Upper lobe of left lung (tissue), 6 donors: ENCODE data around the gene YIPF1. TPM values are rescaled to one million over a fixed set of nuclear protein-coding genes. Genes with fewer than 3 reads are reported as not detected.

ENCODE experiments used
- ATAC-seq, 2 donors: fragments of 200-7000 bp; cut with Tn5 transposase; one replicate each; pipeline ENCODE4 v1.9.1; 2022; ENCODE audit warnings: mild to moderate bottlenecking in 2 of 2, moderate library complexity in 2 of 2; ENCODE audit not compliant: low FRiP score in 2 of 2
- DNase-seq, 2 donors: peaks; one replicate each; pipeline ENCODE4 v3.0.0-alpha.2; 2019 to 2020
- H3K27ac ChIP-seq, 4 donors: fragments of 200-600 bp; sonication (generic); one replicate each; pipeline ENCODE4 v1.5.1; 2016 to 2019
- H3K27me3 ChIP-seq, 4 donors: fragments of 200-600 bp; sonication (generic); one replicate each; pipeline ENCODE4 v1.5.1; 2017 to 2019
- H3K36me3 ChIP-seq, 4 donors: fragments of 200-600 bp; sonication (generic); one replicate each; pipeline ENCODE4 v1.5.1; 2016 to 2019
- H3K4me1 ChIP-seq, 4 donors: fragments of 200-600 bp; sonication (generic); one replicate each; pipeline ENCODE4 v1.5.1; 2018 to 2019
- H3K4me3 ChIP-seq, 4 donors: fragments of 200-600 bp; sonication (generic); one replicate each; pipeline ENCODE4 v1.5.1; 2017 to 2019; ENCODE audit warnings: mild to moderate bottlenecking in 2 of 4, moderate library complexity in 1 of 4
- H3K9me3 ChIP-seq, 4 donors: fragments of 200-600 bp; sonication (generic); one replicate each; pipeline ENCODE4 v1.5.1; 2018 to 2019
- EP300 ChIP-seq, 4 donors: sonication (generic); formaldehyde crosslinking; IDR thresholded peaks; one replicate each; pipeline ENCODE4 v1.5.1; 2017; ENCODE audit warnings: antibody characterized with exemption in 4 of 4, control low read depth in 2 of 4
- POLR2A ChIP-seq, 4 donors: fragments of 450-650 bp; IDR thresholded peaks; one replicate each; pipeline ENCODE4 v1.5.1; 2016 to 2017; ENCODE audit warnings: antibody characterized with exemption in 4 of 4, mild to moderate bottlenecking in 2 of 4
- POLR2AphosphoS5 ChIP-seq, 2 donors: sonication (generic); formaldehyde crosslinking; IDR thresholded peaks; one replicate each; pipeline ENCODE4 v1.5.1; 2017; ENCODE audit warnings: antibody characterized with exemption in 2 of 2
- WGBS, 2 donors: methylation state at CpG; one replicate each; pipeline ENCODE4 v1.1.5; 2017 to 2018; 5-methylcytosine and 5-hydroxymethylcytosine counted together
- total RNA-seq, 6 donors: library from RNA; depleted of rRNA in 4 of 6; stranded (reverse); fragments of >200 nt in 4 of 6; gene quantifications; one replicate each; pipeline versions ENCODE4 v1.1.0 to v1.2.1, GENCODE V29; 2016 to 2021
- TF ChIP-seq, protein P1 (sequence below), 6 experiments: fragments of 450-650 bp in 4 of 6; fragments of 200-600 bp in 2 of 6; sonication (generic) in 2 of 6; IDR thresholded peaks; one replicate each; pipeline ENCODE4 v1.5.1; 2016 to 2019; ENCODE audit warnings: antibody characterized with exemption in 6 of 6
- donor health status: DM: no; HTN: no; CAD: no; lungs with moderate emphysema.
- donor health status: DM: no; HTN: yes; CAD: no; lungs with severe emphysema.

The YIPF1 gene
- total RNA-seq, result 10 to 100 TPM; 14.8 to 52.4 (median 22.0) TPM

DNA sequence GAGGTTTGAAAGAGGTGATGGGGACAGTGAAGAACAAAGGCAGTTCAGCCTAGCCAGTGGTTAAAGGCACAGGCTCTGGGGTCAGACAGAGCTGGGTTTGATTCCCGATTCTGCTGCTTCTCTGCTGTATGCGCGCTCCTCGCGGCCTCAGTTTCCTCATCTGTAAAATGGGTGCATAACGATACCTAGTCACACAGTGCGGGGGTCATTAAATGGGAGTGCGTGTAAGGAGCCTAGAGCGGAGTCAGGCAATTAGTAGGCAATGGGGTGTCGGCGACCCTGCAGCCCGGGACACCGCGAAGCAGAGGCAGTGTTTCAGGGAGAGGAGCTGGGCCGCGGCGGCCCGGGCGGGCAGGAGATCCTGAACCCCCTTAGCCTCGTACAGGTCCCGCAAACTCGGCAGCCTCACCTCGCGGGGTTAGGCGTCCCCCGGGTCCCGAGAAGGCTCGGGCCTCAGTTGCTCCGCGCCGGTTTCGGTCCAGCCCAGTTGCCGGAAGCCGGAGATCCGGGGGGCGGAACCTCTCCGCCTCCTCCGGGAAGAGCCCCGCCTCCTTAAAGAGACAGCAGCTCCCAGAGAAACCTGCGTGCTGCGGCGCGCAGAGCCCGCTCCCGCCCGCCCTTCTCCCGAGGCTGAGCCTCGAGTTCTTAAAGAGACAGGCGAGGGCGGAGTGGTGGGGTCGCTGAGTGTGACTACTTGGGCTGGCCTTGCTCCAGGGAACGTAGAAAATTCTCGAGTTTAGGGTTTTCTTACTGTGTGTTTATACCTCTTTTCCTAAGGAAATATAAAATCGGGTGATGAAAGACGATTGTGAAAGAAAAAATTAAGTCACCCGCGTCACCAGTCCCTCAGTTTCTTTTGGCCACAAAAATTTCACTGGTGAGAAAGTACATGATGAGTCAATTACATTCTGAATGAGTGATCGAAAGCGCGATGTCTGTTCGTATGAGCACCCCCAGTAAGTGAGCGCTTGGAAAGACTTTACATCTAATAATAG is at the start of gene YIPF1:
Gene YIPF1 (minus strand): TSS at position 494 of the 995 bp plus-strand sequence. CDS start 860 bp downstream, outside the sequence.
- TF ChIP-seq EP300 (IDR thresholded peaks at IDR 0.05) (peak in 1 of 4 donors; percentile 63), POLR2A (IDR thresholded peaks at IDR 0.05) (peak in 2 of 4 donors; percentile 31 to 73), POLR2AphosphoS5 (IDR thresholded peaks at IDR 0.05) (peak; percentile 72 to 74)
- TF ChIP-seq, protein P1, sequence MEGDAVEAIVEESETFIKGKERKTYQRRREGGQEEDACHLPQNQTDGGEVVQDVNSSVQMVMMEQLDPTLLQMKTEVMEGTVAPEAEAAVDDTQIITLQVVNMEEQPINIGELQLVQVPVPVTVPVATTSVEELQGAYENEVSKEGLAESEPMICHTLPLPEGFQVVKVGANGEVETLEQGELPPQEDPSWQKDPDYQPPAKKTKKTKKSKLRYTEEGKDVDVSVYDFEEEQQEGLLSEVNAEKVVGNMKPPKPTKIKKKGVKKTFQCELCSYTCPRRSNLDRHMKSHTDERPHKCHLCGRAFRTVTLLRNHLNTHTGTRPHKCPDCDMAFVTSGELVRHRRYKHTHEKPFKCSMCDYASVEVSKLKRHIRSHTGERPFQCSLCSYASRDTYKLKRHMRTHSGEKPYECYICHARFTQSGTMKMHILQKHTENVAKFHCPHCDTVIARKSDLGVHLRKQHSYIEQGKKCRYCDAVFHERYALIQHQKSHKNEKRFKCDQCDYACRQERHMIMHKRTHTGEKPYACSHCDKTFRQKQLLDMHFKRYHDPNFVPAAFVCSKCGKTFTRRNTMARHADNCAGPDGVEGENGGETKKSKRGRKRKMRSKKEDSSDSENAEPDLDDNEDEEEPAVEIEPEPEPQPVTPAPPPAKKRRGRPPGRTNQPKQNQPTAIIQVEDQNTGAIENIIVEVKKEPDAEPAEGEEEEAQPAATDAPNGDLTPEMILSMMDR (IDR thresholded peaks at IDR 0.05), result no peak

DNA sequence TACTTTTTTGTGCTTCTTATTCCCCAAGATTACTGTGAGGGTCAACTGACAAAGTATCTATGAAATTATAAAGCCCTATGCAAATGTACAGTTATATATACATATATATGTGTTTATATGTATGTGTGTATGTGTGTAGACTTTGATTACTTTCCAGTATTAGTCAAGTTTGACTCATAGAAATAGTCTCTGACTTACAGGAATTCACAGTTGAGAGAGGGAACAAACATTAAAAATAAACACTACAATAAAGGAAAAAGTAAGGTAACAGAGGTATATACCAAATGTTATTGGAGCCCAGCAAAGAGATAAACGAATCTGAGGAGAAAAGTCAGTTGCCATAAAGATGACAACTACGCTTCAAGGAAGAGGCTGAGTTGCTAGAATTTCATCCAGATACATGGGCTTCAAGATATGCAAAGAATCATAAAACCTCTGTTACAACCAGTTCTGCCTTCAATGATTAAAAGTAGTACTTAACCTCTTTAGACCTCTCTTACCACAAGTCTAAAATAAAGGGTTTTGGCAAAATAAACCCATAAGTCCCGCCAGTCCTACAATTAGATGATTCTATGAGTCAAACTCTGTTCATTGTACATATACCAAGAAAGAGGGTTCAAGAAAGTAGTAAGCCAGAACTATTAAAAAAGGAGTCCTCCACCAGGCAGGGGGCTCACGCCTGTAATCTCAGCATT is 48.7 kb upstream of the YIPF1 start:
- TF ChIP-seq EP300 (IDR thresholded peaks at IDR 0.05) (no peak), POLR2AphosphoS5 (IDR thresholded peaks at IDR 0.05) (no peak), POLR2A (IDR thresholded peaks at IDR 0.05) (no peak)
- TF ChIP-seq, protein P1 (IDR thresholded peaks at IDR 0.05), result no peak
- WGBS, 2 donors, result 89 to 90% methylated on average over 4 of the region's 4 CpGs
- no peak overlapping the region for H3K27ac ChIP-seq
- H3K4me1 ChIP-seq, result peaks cover 0 to 11% (median 2%) of the 10 kb centered on the region in 4 donors
- no peak for DNase-seq
- H3K4me3 ChIP-seq, result no peak overlapping the region
- H3K27me3 ChIP-seq, result no peaks in the 10 kb centered on the region
- ATAC-seq, result no peak
- H3K9me3 ChIP-seq, result peaks cover 0 to 6% (median 3%) of the 10 kb centered on the region in 4 donors
- peaks cover 0 to 7% (median 3%) of the 10 kb centered on the region in 4 donors for H3K36me3 ChIP-seq

More for the DNA sequence above, at the start of gene YIPF1:
- peaks cover 0 to 28% (median 10%) of the 10 kb centered on the region in 4 donors for H3K36me3 ChIP-seq
- H3K4me3 ChIP-seq, result peak within 1 kb of the TSS; percentile 83 to 99 (median 88)
- H3K9me3 ChIP-seq, result no peaks in the 10 kb centered on the region
- DNase-seq (peak; percentile 95 to 96), ATAC-seq (peak; percentile 97 to 99)
- WGBS, 2 donors, result 3 to 4% methylated on average over 30 to 52 of the region's 62 CpGs
- H3K27me3 ChIP-seq, result no peaks in the 10 kb centered on the region
- H3K27ac ChIP-seq, result peak within 1 kb of the TSS; percentile 81 to 92 (median 90)
- H3K4me1 ChIP-seq, result peaks cover 11 to 25% (median 16%) of the 10 kb centered on the region in 4 donors

DNA sequence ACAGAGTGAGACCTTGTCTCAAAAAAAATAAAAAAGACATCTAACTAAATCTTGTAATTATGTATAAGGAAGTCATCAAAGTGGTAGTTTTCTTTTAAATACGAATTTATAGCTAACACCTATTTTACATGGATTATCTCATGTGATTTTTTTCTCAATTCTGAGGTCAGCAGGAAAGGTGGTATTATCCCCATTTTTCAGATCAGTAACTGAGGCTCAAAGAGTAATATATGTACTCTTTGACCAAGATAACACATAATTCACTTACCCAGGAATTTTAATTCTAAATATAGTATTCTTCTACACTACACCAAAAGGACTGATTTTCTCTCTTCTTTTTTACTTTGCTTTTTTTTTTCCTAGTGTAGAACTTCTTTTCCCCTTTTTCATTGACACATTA is 46.8 kb upstream of the YIPF1 start:
- Histone ChIP-seq H3K4me1 (peaks cover 0 to 5% (median 0%) of the 10 kb centered on the region in 4 donors), H3K36me3 (peaks cover 0 to 7% (median 3%) of the 10 kb centered on the region in 4 donors), H3K4me3 (no peak overlapping the region), H3K9me3 (peaks cover 0 to 6% (median 3%) of the 10 kb centered on the region in 4 donors), H3K27ac (no peak overlapping the region), H3K27me3 (no peaks in the 10 kb centered on the region)
- ATAC-seq, result no peak
- WGBS, 2 donors, result 93 to 97% methylated on average over 1 of the region's 1 CpG
- no peak for DNase-seq
- TF ChIP-seq EP300 (IDR thresholded peaks at IDR 0.05), result no peak
- TF ChIP-seq, protein P1 (IDR thresholded peaks at IDR 0.05), result no peak

DNA sequence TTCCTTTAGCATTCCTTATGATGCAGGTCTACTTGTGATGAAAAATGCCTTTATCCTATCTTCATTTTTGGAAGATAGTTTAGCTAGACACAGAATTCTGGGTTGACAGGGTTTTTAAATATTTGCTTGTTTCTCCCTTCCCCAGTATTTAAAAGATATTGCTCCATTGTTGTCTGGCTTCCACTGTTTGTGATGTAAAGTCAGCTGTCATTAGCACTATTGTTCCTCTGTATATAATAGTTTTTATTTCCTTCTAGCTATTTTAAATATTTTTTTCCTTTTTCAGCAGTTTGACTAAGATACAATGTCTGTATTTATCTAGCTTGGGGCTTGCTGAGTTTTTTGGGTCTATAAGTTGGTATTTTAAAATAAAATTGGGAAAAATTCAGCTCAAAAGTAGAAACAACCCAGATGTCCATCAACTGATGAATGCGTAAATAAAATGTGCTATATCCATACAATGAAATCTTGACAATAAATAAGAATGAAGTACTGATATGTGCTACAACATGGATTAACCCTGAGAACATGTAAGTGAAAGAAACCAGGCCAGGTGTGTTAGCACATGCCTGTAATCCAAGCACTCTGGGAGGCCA is 44.7 kb upstream of the YIPF1 start:
- no peak for ATAC-seq
- 100% methylated on average over 1 of the region's 1 CpG for WGBS, 2 donors

More for the DNA sequence above, 44.7 kb upstream of the YIPF1 start:
- Histone ChIP-seq H3K27ac (no peak overlapping the region), H3K4me1 (no peaks in the 10 kb centered on the region), H3K9me3 (peaks cover 0 to 6% (median 3%) of the 10 kb centered on the region in 4 donors), H3K4me3 (no peak overlapping the region), H3K36me3 (peaks cover 0 to 10% (median 3%) of the 10 kb centered on the region in 4 donors), H3K27me3 (no peaks in the 10 kb centered on the region)
- TF ChIP-seq POLR2AphosphoS5 (IDR thresholded peaks at IDR 0.05) (no peak), EP300 (IDR thresholded peaks at IDR 0.05) (no peak), POLR2A (IDR thresholded peaks at IDR 0.05) (no peak)
- TF ChIP-seq, protein P1 (IDR thresholded peaks at IDR 0.05), result no peak
- no peak for DNase-seq
